GM19238 (cell line): ENCODE data around the gene KLHDC4.
"Not testable (repeated sequence)": the region's sequence is repeated elsewhere in the genome, so short reads cannot be mapped to it uniquely, and the experiment has no call there.

Experiments
- DNase-seq: peaks from one replicate; pipeline ENCODE4 v3.0.0; 2011; ENCODE audit warnings: low spot score; ENCODE audit not compliant: insufficient read length

KLHDC4 gene

GRCh38 chr16:87720446-87720845, 45.3 kb downstream of the KLHDC4 start:
- no peak for DNase-seq

GRCh38 chr16:87718831-87719230, 47.0 kb downstream of the KLHDC4 start:
- not testable (repeated sequence) for DNase-seq

- no peak for DNase-seq
Measured at GRCh38 chr16:87715658-87716057, 50.1 kb downstream of the KLHDC4 start.

GRCh38 chr16:87715231-87715630, 50.6 kb downstream of the KLHDC4 start:
- no peak for DNase-seq

- no peak for DNase-seq
Measured at GRCh38 chr16:87713451-87714229, 52.1 kb downstream of the KLHDC4 start.

GRCh38 chr16:87712184-87712762, 53.5 kb downstream of the KLHDC4 start:
- DNase-seq = no peak

GRCh38 chr16:87710887-87711286, 54.9 kb downstream of the KLHDC4 start:
- no peak for DNase-seq

GRCh38 chr16:87709677-87710076, 56.1 kb downstream of the KLHDC4 start:
- no peak for DNase-seq

- no peak for DNase-seq
Measured at GRCh38 chr16:87708881-87709638, 56.7 kb downstream of the KLHDC4 start.

GRCh38 chr16:87707714-87708580, 57.8 kb downstream of the KLHDC4 start:
- no peak for DNase-seq

- no peak for DNase-seq
Measured at GRCh38 chr16:87707097-87707496, 58.7 kb downstream of the KLHDC4 start.

- no peak for DNase-seq
Measured at GRCh38 chr16:87706278-87707000, 59.3 kb downstream of the KLHDC4 start.

- no peak for DNase-seq
Measured at GRCh38 chr16:87705771-87706277, 60.0 kb downstream of the KLHDC4 start.

GRCh38 chr16:87704754-87705353, 60.9 kb downstream of the KLHDC4 start:
- no peak for DNase-seq

- DNase-seq = no peak
Measured at GRCh38 chr16:87703835-87704375, 61.9 kb downstream of the KLHDC4 start.

GRCh38 chr16:87703071-87703470, 62.7 kb downstream of the KLHDC4 start:
- no peak for DNase-seq

- DNase-seq = peak; percentile 88
Measured at GRCh38 chr16:87702325-87702811, 63.4 kb downstream of the KLHDC4 start.

GRCh38 chr16:87701505-87701921, 64.3 kb downstream of the KLHDC4 start:
- DNase-seq = peak; percentile 62

GRCh38 chr16:87701078-87701460, 64.7 kb downstream of the KLHDC4 start:
- no peak for DNase-seq
